Gastroesophageal sphincter (tissue), 3 donors: Measurements from ENCODE around the gene STK32A.

ENCODE experiments used
- EP300 ChIP-seq: sonication (generic); formaldehyde crosslinking; IDR thresholded peaks from one replicate; pipeline ENCODE4 v1.6.1; 2017; ENCODE audit warnings: antibody characterized with exemption, mild to moderate bottlenecking
- POLR2A ChIP-seq, 2 donors: fragments of 450-650 bp; IDR thresholded peaks; one replicate each; pipeline ENCODE4 v1.6.1; 2017; ENCODE audit warnings: antibody characterized with exemption in 2 of 2, mild to moderate bottlenecking in 2 of 2, moderate library complexity in 1 of 2
- TF ChIP-seq, protein P1 (sequence below), 4 experiments: fragments of 200-600 bp in 2 of 4; fragments of 450-650 bp in 2 of 4; sonication (generic) in 1 of 4; IDR thresholded peaks; one replicate each; pipeline ENCODE4 v1.5.1; 2017 to 2019; ENCODE audit warnings: antibody characterized with exemption in 4 of 4, mild to moderate bottlenecking in 2 of 4, moderate library complexity in 2 of 4

DNA sequence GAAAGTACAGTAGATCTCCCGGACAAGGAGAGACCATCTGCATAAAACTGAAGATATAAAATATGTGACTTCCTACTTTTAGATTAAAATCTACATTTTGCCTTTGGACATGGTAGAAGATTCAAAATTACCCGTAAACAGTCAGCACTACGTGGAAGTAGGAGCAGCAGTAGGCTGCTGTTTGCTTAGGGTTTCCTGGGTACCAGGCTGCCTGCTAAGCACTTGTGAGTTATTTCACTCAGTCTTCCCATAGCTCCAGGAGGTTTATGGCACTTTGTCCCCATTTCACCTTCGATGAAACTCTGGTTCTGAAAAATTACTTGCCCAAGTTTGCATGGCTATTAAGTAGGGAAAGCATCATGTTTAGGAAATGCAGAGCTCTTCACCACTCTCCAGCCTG, 92.6 kb downstream of the STK32A start:
- TF ChIP-seq, protein P1, sequence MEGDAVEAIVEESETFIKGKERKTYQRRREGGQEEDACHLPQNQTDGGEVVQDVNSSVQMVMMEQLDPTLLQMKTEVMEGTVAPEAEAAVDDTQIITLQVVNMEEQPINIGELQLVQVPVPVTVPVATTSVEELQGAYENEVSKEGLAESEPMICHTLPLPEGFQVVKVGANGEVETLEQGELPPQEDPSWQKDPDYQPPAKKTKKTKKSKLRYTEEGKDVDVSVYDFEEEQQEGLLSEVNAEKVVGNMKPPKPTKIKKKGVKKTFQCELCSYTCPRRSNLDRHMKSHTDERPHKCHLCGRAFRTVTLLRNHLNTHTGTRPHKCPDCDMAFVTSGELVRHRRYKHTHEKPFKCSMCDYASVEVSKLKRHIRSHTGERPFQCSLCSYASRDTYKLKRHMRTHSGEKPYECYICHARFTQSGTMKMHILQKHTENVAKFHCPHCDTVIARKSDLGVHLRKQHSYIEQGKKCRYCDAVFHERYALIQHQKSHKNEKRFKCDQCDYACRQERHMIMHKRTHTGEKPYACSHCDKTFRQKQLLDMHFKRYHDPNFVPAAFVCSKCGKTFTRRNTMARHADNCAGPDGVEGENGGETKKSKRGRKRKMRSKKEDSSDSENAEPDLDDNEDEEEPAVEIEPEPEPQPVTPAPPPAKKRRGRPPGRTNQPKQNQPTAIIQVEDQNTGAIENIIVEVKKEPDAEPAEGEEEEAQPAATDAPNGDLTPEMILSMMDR (IDR thresholded peaks at IDR 0.05), result no peak
- TF ChIP-seq POLR2A (IDR thresholded peaks at IDR 0.05), result no peak
- no peak for TF ChIP-seq EP300
